ACC112 (cell line): Measurements from ENCODE around the gene SEC61A1.

ENCODE experiments used
- H2AFZ ChIP-seq: fragments of 200-600 bp; sonication (generic); one replicate; pipeline ENCODE4 v1.6.0; 2017; ENCODE audit warnings: antibody characterized with exemption, low read length; ENCODE audit not compliant: unreplicated experiment
- H3K27ac ChIP-seq: fragments of 200-600 bp; sonication (generic); 2 replicates; pipeline ENCODE4 v1.5.1; 2014; ENCODE audit warnings: low read depth, mild to moderate bottlenecking, antibody characterized with exemption, low read length, moderate library complexity
- H3K27me3 ChIP-seq: fragments of 200-600 bp; sonication (generic); 2 replicates; pipeline ENCODE4 v1.6.1; 2014; ENCODE audit warnings: mild to moderate bottlenecking, antibody characterized with exemption, low read length, moderate library complexity, mixed read lengths; ENCODE audit not compliant: insufficient read depth
- H3K36me3 ChIP-seq: fragments of 200-600 bp; sonication (generic); 2 replicates; pipeline ENCODE4 v1.6.1; 2016; ENCODE audit warnings: mild to moderate bottlenecking, antibody characterized with exemption, low read length, moderate library complexity, mixed read lengths; ENCODE audit not compliant: insufficient read depth
- H3K4me1 ChIP-seq: fragments of 200-600 bp; sonication (generic); one replicate; pipeline ENCODE4 v1.6.1; 2016; ENCODE audit warnings: low read length, mixed read lengths; ENCODE audit not compliant: insufficient read depth, unreplicated experiment, control insufficient read depth
- H3K4me3 ChIP-seq: fragments of 200-600 bp; sonication (generic); 2 replicates; pipeline ENCODE4 v1.5.1; 2014; ENCODE audit warnings: mild to moderate bottlenecking, low read depth, low read length
- H3K79me2 ChIP-seq: fragments of 200-600 bp; sonication (generic); one replicate; pipeline ENCODE4 v1.6.0; 2016; ENCODE audit warnings: low read length; ENCODE audit not compliant: control insufficient read depth, unreplicated experiment, insufficient read depth

The SEC61A1 gene

GRCh38 chr3:128051837-128052594, at the start of gene SEC61A1:
Gene SEC61A1 (plus strand): TSS chr3:128052437. CDS start chr3:128052553, 116 bp downstream.
- peaks cover 32% of the 10 kb centered on the region for H3K4me1 ChIP-seq
- H3K27ac ChIP-seq: peak within 1 kb of the TSS; percentile 77
- peak within 1 kb of the TSS; percentile 99 for H2AFZ ChIP-seq
- H3K36me3 ChIP-seq: peaks cover 26% of the 10 kb centered on the region
- H3K79me2 ChIP-seq: peaks cover 56% of the 10 kb centered on the region
- H3K27me3 ChIP-seq: no peaks in the 10 kb centered on the region
- peak within 1 kb of the TSS; percentile 100 for H3K4me3 ChIP-seq

GRCh38 chr3:128004661-128005060, 47.6 kb upstream of the SEC61A1 start:
- H3K36me3 ChIP-seq: no peaks in the 10 kb centered on the region
- H3K27ac ChIP-seq: no peak overlapping the region
- no peaks in the 10 kb centered on the region for H3K79me2 ChIP-seq
- peaks cover 33% of the 10 kb centered on the region for H3K27me3 ChIP-seq
- peaks cover 4% of the 10 kb centered on the region for H3K4me1 ChIP-seq
- H3K4me3 ChIP-seq: no peak overlapping the region
- no peak overlapping the region for H2AFZ ChIP-seq

GRCh38 chr3:128006061-128007032, 45.9 kb upstream of the SEC61A1 start:
- peaks cover 4% of the 10 kb centered on the region for H3K4me1 ChIP-seq
- peak overlapping the region; percentile 75 for H2AFZ ChIP-seq
- H3K4me3 ChIP-seq: no peak overlapping the region
- peaks cover 24% of the 10 kb centered on the region for H3K27me3 ChIP-seq
- no peaks in the 10 kb centered on the region for H3K79me2 ChIP-seq
- no peaks in the 10 kb centered on the region for H3K36me3 ChIP-seq
- no peak overlapping the region for H3K27ac ChIP-seq

- H3K36me3 ChIP-seq: no peaks in the 10 kb centered on the region
- H3K79me2 ChIP-seq: no peaks in the 10 kb centered on the region
- no peak overlapping the region for H3K4me3 ChIP-seq
- peaks cover 4% of the 10 kb centered on the region for H3K4me1 ChIP-seq
- peaks cover 17% of the 10 kb centered on the region for H3K27me3 ChIP-seq
- peak overlapping the region; percentile 75 for H2AFZ ChIP-seq
- H3K27ac ChIP-seq: no peak overlapping the region
Observed at GRCh38 chr3:128007033-128007424, 45.2 kb upstream of the SEC61A1 start.

- H3K36me3 ChIP-seq: no peaks in the 10 kb centered on the region
- H3K4me1 ChIP-seq: peaks cover 4% of the 10 kb centered on the region
- no peak overlapping the region for H3K27ac ChIP-seq
- 0 out of 2 replicates have a peak, but pooled peaks cover 3% of the 10 kb centered on the region for H3K27me3 ChIP-seq
- no peaks in the 10 kb centered on the region for H3K79me2 ChIP-seq
- H3K4me3 ChIP-seq: no peak overlapping the region
- H2AFZ ChIP-seq: no peak overlapping the region
Observed at GRCh38 chr3:128009952-128010846, 42.0 kb upstream of the SEC61A1 start.

GRCh38 chr3:128011140-128011539, 41.1 kb upstream of the SEC61A1 start:
- H3K4me3 ChIP-seq: no peak overlapping the region
- no peaks in the 10 kb centered on the region for H3K79me2 ChIP-seq
- 0 out of 2 replicates have a peak, but pooled peaks cover 3% of the 10 kb centered on the region for H3K27me3 ChIP-seq
- H3K36me3 ChIP-seq: no peaks in the 10 kb centered on the region
- H3K4me1 ChIP-seq: peaks cover 4% of the 10 kb centered on the region
- H2AFZ ChIP-seq: peak overlapping the region; percentile 69
- H3K27ac ChIP-seq: no peak overlapping the region

GRCh38 chr3:128012050-128012449, 40.2 kb upstream of the SEC61A1 start:
- H2AFZ ChIP-seq: no peak overlapping the region
- 0 out of 2 replicates have a peak, but pooled peaks cover 1% of the 10 kb centered on the region for H3K27me3 ChIP-seq
- H3K27ac ChIP-seq: no peak overlapping the region
- no peaks in the 10 kb centered on the region for H3K36me3 ChIP-seq
- peaks cover 2% of the 10 kb centered on the region for H3K4me1 ChIP-seq
- no peaks in the 10 kb centered on the region for H3K79me2 ChIP-seq
- H3K4me3 ChIP-seq: no peak overlapping the region

- H2AFZ ChIP-seq: no peak overlapping the region
- H3K27me3 ChIP-seq: no peaks in the 10 kb centered on the region
- H3K79me2 ChIP-seq: no peaks in the 10 kb centered on the region
- H3K4me1 ChIP-seq: no peaks in the 10 kb centered on the region
- no peak overlapping the region for H3K4me3 ChIP-seq
- no peaks in the 10 kb centered on the region for H3K36me3 ChIP-seq
- no peak overlapping the region for H3K27ac ChIP-seq
Observed at GRCh38 chr3:128014548-128014947, 37.7 kb upstream of the SEC61A1 start.

GRCh38 chr3:128016502-128016901, 35.7 kb upstream of the SEC61A1 start:
- no peaks in the 10 kb centered on the region for H3K4me1 ChIP-seq
- H3K79me2 ChIP-seq: no peaks in the 10 kb centered on the region
- H3K27ac ChIP-seq: no peak overlapping the region
- H3K4me3 ChIP-seq: no peak overlapping the region
- H3K36me3 ChIP-seq: no peaks in the 10 kb centered on the region
- H3K27me3 ChIP-seq: no peaks in the 10 kb centered on the region
- H2AFZ ChIP-seq: no peak overlapping the region
